NCI-H1436 (cell line): ENCODE results near the gene GRB2.
"Not testable (repeated sequence)": the region's sequence is repeated elsewhere in the genome, so short reads cannot be mapped to it uniquely, and the experiment has no call there.

Experiments
- DNase-seq: peaks from one replicate; lab custom pipeline; 2025; lab: John Stamatoyannopoulos, UW

Gene GRB2

DNA sequence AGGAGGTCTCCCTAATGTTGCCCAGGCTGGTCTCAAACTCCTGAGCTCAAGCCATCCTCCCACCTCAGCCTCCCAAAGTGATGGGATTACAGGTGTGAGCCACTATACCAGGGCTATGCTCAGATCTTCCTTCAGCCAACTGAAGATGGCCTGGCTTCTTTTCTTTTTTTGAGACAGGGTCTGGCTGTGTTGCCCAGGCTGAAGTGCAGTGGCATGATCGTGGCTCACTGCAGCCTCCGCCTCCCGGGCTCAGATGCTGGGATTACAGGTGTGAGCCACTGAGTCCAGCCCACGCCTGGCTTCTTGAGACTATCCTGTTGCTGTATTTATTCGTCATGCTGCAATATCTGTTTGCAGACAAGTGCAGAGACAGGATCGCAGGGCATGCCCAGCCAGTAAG, 120.4 kb downstream of the GRB2 start:
- DNase-seq = no peak

DNA sequence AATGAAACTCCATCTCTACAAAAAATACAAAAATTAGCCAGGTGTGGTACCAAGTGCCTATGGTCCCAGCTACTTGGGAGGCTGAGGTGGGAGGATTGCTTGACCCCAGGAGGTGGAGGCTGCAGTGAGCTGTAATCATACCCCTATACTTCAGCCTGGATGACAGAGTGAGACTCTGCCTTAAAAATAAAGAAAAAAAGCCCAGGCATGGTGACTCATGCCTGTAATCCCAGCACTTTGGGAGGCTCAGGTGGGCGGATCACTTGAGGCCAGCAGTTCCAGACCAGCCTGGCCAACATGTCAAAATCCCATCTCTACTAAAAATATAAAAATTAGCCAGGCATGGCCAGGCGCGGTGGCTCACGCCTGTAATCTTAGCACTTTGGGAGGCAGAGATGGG, 125.3 kb downstream of the GRB2 start:
- DNase-seq = not testable (repeated sequence)

DNA sequence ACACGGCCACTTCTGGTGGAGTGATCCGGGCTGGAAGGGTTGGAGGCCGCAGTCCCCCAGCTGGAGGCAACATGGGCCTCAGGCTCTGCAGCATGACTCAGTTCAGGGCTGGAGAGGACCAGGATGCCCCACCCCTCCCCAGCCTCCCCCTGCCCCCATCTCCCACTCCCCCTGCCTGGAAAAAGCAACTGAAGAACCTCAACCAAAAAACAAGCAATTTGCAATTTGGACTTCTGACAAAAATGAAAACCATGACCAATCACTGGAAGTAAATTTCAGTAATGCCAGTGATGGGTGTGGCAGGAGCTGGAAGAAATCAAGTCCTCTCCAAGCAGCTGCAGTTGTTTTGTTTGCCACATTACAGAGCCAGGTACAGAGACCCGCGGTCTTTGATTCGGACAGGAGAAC, 127.8 kb downstream of the GRB2 start:
- no peak for DNase-seq

DNA sequence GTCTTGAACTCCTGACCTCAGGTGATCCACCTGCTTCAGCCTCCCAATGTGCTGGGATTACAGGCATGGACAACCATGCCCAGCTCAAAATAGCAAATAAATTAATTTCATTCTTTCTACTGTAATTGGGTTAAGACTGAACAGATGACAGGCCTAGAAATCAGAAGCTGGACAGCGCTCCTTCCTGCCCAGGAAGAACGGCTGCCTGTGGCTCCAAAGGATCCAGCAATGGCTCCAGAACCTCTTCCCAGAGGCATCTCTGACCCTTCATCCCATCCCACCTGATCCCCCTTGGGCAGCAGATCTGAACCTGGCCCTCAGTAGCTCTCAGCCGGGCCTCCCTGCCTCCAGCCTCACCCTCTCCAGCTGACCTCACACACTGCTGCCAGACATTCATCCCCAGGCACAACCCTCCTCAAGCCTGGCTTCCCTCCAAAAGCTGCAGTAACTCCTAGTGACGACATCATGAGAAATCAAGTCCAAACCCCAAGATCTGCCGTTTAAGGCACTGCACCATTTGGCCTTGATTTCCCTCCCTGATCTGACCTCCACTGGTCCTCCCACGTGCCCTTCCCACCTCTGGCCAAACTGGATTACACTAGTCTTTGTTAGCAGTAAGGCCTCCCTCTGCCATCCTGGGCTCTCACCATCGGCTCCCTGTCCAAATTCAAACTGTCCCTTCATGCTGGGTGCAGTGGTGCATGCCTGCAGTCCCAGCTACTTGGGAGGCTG, 131.3 kb downstream of the GRB2 start:
- no peak for DNase-seq

DNA sequence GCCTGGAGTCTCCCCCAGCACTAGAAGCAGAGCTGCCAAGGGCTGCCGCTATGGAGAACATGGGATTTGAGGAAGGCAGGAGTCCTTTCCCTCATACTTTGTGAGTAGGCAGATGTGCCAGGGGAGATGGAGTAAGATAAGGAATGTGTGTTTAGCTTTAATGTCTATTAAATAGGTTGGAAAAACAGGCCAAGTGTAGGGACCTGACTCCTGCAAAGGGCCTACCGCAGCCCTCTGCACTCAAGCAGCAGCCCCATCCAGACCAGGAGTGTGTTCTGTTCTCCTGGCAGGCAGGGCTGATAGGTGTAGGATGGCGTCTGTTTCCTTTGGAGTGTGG, 132.7 kb downstream of the GRB2 start:
- DNase-seq = no peak

DNA sequence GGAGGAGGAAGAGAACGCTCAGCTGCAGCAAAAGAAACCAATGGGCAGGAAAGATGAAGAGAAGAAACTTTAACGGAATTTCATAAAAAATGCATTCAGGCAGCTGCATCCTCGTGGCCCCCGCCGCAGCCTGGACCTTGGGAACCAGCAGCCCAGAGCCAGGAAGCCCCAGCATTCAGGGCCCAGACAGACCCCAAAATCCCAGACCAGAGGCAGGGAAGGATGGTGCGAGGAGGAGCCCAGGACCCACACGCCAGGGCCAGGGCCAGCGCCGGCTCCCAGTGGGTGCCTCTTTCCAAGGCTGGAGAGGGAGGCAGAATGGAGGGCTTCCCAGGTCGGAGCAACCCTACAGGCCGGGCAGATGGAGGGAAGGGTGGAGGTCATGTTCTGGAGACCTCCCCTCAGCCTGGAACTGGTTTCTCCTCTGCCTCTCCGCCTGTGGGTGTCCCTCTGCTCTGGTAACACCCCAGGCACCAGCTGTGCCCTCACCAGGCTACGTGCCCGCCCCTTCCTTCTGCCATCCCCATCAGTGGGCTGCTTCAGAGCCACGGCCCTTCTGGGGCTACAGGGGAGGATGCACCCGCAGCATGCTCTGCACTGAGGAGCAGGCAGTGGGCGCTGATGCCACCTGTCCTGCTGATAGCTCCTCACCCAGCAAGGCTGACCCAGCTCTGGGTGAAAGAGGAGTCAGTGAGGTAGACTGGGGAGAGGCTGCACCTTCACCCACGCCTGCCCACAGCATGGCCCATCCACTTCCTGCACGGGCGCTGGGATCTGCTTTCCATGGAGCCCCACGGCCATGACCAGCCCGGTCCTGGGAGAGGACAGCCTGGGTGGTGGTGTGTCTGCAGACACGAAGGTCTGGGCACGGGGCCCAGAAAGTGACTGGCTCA, 133.3 kb downstream of the GRB2 start:
- DNase-seq = no peak

DNA sequence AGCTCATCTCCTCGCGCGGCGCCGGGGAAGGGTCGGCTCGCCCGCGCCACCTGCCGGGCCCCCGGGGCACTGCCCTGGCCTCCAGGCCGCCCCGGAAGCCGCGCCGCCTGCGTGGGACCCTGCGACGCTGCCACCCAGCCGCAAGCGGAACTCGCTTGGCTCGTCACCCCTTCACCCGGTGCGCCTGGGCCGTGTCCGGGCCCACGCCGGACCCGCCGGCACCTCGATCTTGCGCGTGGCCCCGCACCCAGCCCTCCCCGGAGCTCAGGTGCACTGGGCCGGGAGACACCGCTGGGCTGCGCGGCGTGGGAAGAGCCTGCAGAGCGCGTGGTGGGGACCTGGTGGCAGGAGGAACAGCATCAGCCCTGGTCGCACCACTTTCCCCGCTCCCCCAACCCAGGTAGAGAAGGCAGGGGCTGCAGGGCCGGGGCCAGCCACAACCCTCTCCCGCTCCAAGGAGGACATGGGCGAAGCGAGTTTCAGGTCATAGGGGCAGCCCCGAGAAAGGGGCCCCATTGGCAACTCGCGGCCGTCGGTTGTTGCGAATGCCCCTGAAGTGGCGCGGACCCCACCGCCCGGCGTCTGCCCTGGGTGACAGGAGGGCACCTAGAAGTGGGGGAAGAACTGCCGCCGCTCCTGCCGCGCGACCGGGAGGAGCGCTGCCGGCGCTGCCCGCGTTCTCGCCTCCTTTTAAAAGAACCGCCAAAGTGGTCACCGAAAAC, 134.1 kb downstream of the GRB2 start:
- DNase-seq = peak; percentile 74

DNA sequence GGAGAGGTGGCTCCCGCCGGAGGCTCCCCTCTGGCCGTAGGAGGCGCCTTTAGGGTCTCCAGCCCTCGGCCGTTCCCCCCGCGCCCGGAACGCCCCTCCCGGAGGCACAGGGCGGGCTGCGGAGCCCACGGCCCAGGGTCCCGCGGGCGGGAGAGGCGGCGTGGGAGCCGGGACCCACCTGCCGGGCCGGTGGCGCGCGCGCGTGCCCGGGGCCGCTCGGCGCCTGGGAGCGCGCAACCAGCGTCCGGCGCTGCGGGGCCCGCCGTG, 134.6 kb downstream of the GRB2 start, which contains the start of gene MIF4GD:
Gene MIF4GD (minus strand): TSS at position 266 of the 267 bp plus-strand sequence. CDS start 1,036 bp downstream, outside the sequence.
- DNase-seq = no peak

DNA sequence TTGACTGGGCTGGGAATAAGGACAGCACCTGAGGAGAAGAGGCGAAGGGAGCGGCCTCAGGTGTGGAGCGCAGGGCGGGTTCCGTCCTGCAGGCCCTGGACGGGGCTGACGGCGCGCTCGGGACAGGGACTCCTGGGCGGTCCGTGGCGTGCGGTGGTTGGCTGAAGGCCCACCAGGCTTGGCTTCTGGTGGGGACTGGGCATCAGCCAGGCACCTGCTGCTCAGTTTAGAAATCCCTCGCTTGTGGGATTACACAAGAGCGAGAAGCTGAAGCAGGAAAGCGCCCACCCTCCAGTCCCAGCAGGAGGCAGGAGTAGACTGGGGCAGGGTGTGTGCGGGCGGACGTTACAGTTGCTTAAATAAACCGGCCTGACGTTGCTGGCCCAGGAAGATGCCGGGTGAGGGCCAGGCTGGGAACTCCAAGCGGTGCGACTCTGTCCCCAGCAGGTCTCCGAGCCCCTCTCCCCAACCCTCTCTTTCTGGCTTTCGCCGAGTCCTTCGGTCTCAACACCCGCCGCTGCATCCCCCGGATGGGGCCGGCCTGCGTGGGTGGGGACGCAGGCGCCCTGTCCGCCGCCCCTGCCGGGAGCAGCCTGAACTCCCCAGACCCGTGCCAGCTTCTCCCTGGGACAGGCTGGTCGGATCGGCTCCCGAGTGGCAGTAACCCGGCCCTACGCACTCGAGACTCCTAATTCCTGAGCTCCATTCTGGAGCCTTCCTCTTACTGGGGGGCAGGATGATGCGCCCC, 135.1 kb downstream of the GRB2 start:
- DNase-seq = peak; percentile 65

DNA sequence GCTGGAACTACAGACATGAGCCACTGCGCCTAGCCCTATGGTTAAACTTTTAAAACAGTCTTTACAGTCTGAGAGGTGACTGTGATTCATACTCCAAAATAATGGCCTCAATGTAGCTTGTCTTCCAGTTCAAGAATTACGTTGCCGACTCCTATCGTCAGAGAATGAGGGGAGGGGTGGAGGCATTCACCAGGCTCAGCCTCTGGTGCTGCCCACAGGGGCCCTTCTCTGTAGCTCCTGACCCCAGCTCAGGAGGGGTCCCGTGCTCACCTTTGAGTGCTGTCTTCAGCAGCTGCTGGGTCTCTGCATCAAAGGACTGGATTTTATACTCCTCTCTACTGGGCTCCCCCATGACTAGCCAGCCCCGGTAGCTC, 135.6 kb downstream of the GRB2 start:
- DNase-seq = no peak
